Motor neuron (in vitro differentiated cells): ENCODE results near the gene FAM174C. TPM values are rescaled to one million over a fixed set of nuclear protein-coding genes. Genes with fewer than 3 reads are reported as not detected.
A peak's percentile ranks its signal among the peaks of the same experiment; 100 is the strongest.

Experiments used
- ATAC-seq, 8 experiments: fragments of 200-7000 bp; cut with Tn5 transposase; replicated peaks in 6 of 8; 2 replicates each; pipeline ENCODE4 v1.8.0; 2021; ENCODE audit warnings: mild to moderate bottlenecking in 8 of 8, moderate library complexity in 8 of 8
- H3K27ac ChIP-seq, 2 donors: fragments of 250-450 bp; sonication (Bioruptor Pico); 2 replicates each; pipeline ENCODE4 v1.9.0; 2021; ENCODE audit warnings: antibody characterized with exemption in 2 of 2, mild to moderate bottlenecking in 2 of 2, moderate library complexity in 1 of 2
- H3K4me1 ChIP-seq, 2 donors: fragments of 250-450 bp; sonication (Bioruptor Pico); replicated peaks in 1 of 2; 2 replicates each; pipeline ENCODE4 v1.6.1; 2021; ENCODE audit warnings: antibody characterized with exemption in 2 of 2, mild to moderate bottlenecking in 2 of 2, moderate library complexity in 1 of 2
- H3K4me3 ChIP-seq, 5 donors: fragments of 250-450 bp; sonication (Bioruptor Pico); 2 replicates each; pipeline ENCODE4 v1.9.0; 2021; ENCODE audit warnings: antibody characterized with exemption in 5 of 5, mild to moderate bottlenecking in 5 of 5, moderate library complexity in 4 of 5
- WGBS, 10 experiments: fragments of 450-650 bp; shearing (Covaris generic); methylation state at CpG; one replicate each; pipeline ENCODE4 v1.0.0; 2022; 5-methylcytosine and 5-hydroxymethylcytosine counted together
- in situ Hi-C, 9 experiments: fragments of 400-800 bp; cut with MboI; loops; one replicate each; pipeline ENCODE4 v1.15.0; 2021; ENCODE audit warnings: low sequenced_read_pairs in 9 of 9, low pct_unique_long_range_greater_than_20kb in 2 of 9; ENCODE audit not compliant: unreplicated experiment in 9 of 9
- total RNA-seq, 8 experiments: library from RNA; unstranded; fragments of 300-600 nt; gene quantifications; 2 replicates each; pipeline versions ENCODE4 v1.2.3 to v1.2.4, GENCODE V29; 2022

The FAM174C gene
- total RNA-seq, 8 experiments from 2014 or later = 14.2 to 88.9 (median 25.3) TPM

DNA sequence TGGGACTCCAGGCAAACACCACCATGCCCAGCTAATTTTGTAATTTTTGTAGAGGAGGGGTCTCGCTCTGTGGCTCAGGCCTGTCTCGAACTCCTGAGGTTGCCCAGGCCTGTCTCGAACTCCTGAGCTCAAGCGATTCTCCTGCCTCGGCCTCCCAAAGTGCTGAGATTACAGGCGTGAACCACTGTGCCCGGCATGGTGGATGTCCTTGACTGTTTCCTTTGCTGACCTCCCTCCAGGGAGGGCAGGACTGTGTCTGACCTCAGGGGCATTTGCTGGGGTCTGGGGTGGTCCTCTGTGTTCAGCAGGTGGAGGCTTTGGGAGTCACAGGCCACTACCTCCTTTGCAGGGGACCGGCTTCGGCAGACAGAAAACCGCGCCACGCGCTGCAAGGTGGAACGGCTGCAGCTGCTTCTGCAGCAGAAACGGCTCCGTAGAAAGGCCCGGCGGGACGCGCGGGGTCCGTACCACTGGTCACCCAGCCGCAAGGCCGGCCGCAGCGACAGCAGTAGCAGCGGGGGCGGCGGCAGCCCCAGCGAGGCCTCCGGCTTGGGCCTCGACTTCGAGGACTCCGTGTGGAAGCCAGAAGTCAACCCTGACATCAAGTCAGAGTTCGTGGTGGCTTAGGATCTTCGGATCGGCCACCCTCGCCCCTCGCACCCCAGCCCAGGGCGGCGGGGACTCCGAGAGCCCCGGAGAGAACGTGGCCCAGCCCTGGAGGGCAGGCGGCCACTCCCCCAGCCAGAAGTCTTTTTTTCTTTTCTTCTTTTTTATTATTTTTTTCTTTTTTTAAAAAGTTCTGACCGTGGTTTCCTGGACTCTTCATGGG is 18.5 kb upstream of the FAM174C start:
- no peak for ATAC-seq
- 14 to 100% (median 89%) methylated on average over 1 to 21 of the region's 46 CpGs for WGBS, 10 experiments
- Histone ChIP-seq H3K27ac (no peak overlapping the region), H3K4me3 (no peak overlapping the region), H3K4me1 (peaks cover 38 to 44% of the 10 kb centered on the region in 2 donors)
- in situ Hi-C loops = no loop called here

DNA sequence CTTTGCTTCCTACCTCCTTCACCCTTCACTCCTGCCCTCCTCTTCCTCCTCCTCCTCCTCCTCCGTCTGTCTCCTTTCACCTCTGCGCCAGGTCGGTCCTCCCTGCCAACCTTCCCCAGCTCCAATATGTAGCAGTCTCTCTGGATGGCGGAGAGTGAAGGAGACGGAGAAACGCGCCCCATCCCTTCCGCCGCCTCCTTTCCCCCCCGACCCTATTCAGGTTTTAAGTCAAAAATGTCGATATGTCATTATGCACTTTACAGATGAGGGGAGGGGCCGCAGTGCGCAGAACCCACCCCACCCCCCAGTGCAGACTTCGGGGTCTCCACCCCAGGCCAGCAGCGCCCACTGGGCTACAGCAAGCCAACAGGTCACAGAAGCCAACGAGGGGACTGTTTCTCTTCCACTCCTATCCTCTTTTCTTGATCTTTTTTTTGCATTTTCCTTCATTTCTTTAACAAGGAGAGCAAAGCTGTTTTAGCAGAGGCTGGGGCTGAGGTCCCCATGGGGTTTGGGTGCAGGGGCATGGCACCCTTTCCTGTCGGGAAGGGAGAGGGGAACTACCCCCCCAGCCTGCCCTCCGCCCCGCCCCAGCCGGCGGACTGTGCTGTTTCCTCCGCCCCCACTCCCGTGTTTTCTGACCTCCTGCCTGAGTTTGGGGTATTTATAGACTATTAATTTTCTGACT is 17.7 kb upstream of the FAM174C start:
- in situ Hi-C loops = no loop called here
- ATAC-seq = no peak
- WGBS, 10 experiments = 54 to 90% (median 84%) methylated on average over 2 to 10 of the region's 23 CpGs; no CpG with 5 or more reads in 5 of the 10 experiments
- no peak overlapping the region for H3K4me3 ChIP-seq
- H3K4me1 ChIP-seq = peaks cover 38 to 49% of the 10 kb centered on the region in 2 donors
- peak overlapping the region in 1 of 2 donors; percentile 22 for H3K27ac ChIP-seq

DNA sequence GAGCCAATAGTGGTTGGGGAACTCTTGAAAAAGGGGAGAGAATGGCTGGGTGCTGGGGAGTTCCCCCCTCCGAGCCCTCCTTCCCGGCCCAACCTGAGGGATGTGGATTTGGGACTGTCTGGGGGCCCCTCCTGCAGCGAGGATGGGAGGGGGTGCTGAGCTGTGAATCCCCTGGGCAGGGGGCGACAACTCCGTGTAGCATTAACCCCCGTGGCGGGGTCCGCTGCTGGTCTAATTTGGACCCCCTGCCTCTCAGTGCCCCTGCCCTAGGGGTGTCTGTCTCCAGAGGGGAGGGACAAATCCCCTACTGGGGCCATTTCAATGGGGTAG is 17.2 kb upstream of the FAM174C start:
- no peak for ATAC-seq
- H3K4me1 ChIP-seq = peaks cover 36 to 49% of the 10 kb centered on the region in 2 donors
- H3K4me3 ChIP-seq = no peak overlapping the region
- 46% methylated on average over 3 of the region's 8 CpGs; no CpG with 5 or more reads in 9 of the 10 experiments for WGBS, 10 experiments
- H3K27ac ChIP-seq = no peak overlapping the region
- in situ Hi-C loops = no loop called here

DNA sequence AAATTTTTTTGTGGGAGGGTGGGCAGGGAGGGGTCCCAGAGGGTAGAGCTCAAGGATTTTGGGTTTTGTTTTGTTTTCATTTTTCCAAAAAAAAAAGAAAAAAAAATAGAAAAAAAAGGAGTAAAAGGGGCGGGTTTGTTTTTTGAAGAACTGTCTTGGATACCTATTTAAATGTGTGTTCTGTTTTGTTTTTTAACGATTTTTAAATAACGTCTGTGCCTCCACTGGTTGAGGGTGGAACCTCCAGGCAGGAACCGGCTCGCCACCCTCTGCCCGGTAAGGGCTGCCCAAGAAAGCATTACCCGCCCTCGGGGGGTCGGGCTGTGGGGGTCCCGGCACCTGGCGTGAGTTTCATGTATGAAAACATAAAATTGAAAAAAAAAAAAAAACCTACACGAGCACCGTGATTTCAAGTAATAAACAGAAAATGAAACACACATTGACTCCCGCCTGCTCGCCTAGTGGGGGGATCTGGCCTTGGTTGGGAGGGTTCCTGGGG is 16.6 kb upstream of the FAM174C start:
- in situ Hi-C loops = no loop called here
- Histone ChIP-seq H3K27ac (peak overlapping the region; percentile 46 to 77), H3K4me1 (peaks cover 31 to 45% of the 10 kb centered on the region in 2 donors), H3K4me3 (no peak overlapping the region)
- 4 to 100% (median 50%) methylated on average over 1 to 9 of the region's 15 CpGs for WGBS, 10 experiments
- no peak for ATAC-seq

DNA sequence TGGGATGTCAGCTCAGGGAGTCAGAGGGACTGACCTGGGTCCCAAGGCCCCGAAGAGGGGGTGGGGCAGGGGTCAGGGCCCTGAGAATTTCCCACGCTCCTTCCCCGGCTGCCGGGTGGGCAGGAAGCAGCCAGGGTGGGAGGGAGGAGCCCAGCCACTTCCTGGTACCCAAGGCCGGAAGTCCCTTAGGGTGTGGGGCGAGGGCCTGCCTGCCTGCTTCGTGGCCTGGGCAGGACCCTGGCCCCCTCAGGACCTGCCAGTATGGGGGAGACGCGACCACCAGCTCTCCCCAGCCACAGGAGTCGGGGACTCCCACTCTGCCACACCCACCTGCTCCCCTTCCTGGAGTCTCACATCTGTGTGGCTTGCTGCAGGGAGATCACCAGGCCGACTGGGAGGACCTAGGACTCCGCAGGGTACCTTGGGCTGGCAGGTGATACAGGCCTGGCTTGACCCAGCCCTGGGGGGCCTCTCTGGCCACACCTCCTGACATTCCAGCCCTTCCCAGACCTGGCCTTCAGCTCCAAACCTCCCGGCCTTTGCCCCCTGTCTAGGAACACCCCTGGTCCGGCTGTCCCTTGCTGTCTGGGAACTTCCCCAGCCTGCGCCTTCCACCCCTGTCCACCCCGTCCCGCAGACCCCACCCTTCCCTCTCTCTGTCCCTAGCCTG is 16.0 kb upstream of the FAM174C start:
- 13 to 83% (median 20%) methylated on average over 1 to 3 of the region's 17 CpGs; no CpG with 5 or more reads in 7 of the 10 experiments for WGBS, 10 experiments
- in situ Hi-C loops = no loop called here
- H3K4me3 ChIP-seq = no peak overlapping the region
- peaks cover 31 to 44% of the 10 kb centered on the region in 2 donors for H3K4me1 ChIP-seq
- H3K27ac ChIP-seq = peak overlapping the region; percentile 46 to 77
- peak in 3 of 8 experiments; percentile 5 to 9 (median 7) for ATAC-seq

DNA sequence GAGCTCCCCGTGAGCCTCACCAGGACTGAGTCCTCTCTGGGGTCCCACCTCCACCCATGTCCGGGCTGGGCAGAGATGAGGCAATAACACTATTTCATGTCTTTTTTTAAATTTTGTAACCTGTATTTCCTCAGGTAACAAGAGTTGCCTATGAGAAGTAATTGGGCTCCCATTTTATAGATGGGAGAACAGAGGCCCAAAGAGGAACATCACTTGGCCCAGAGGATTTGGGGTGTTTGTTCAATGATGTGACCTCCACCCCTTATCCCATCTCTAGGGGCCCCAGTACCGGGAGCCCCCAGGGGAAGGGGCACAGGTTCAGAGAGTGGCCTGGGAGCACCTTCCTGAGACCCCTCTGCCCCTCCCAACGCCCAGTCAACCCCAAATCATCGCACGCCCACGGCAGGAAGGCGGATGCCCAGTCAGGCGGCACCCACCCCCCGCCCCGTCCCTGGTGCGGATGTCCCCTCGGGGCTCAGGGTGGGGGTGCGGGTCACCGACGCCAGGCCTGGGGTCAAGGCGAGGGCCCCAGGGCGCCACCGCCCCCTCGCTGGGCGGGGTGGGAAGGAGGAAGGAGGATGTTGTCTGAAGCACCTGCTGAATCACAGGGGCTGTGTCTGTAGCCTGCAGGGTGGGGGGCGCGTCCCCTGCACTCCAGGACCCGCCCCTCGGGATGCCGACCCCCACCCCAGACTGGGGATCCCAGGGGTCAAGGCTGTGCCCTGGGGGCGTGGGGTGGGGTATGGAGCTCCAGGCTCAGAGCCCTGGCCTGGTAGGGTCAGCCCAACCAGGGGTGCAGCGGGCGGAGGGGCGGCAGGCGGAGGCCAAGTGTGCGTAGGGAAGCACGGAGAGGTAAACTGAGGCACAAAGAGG is 15.2 kb upstream of the FAM174C start:
- Histone ChIP-seq H3K4me1 (peaks cover 39 to 51% of the 10 kb centered on the region in 2 donors), H3K27ac (peak overlapping the region; percentile 51 to 80), H3K4me3 (peak overlapping the region; percentile 4 to 15 (median 7))
- ATAC-seq = peak in 7 of 8 experiments; percentile 2 to 28 (median 15)
- WGBS, 10 experiments = 33 to 100% methylated on average over 1 of the region's 33 CpGs; no CpG with 5 or more reads in 8 of the 10 experiments
- in situ Hi-C loops = no loop called here

DNA sequence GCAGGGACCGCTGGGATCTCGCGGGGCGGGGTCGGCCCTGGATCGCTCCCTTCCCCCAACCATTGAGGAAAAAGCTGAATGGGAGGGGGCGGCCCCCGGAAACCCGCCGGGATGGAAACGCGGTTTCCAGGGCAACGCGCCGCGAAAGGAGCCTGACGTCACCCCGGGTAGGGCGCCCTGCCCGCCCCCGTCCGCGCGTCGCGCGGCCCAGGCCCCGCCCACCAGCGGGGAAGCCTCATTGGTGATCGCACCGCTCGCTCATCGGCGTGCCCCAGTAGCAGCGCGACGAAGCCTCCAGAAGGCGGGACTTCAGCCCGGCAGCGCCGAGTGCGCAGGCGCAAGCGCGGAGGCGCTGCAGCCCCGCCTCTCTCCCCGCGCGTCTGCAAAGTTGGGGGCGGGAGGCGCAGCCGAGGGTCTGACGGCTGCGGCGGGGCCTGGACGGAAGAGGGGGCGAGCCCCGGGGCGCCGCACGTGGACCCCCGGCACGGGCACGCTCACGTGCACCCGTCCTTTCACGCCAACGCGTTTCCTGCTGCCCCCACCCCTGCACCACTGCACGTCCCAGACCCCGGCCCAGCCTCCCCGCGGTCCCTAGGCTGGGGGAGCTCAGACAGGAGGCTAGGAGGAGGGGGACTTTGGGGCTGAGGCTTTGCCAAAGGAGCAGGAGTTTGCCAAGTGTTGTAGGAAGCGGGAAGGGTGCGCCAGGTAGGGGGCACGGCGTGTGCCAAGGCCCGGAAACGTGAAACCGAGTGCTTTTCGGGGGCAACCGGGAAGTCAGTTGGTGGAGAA is 14.4 kb upstream of the FAM174C start:
- Histone ChIP-seq H3K27ac (peak overlapping the region; percentile 81 to 82), H3K4me1 (peaks cover 47 to 60% of the 10 kb centered on the region in 2 donors), H3K4me3 (peak overlapping the region; percentile 42 to 61 (median 51))
- 7% methylated on average over 6 of the region's 83 CpGs; no CpG with 5 or more reads in 9 of the 10 experiments for WGBS, 10 experiments
- peak; percentile 9 to 81 (median 75) for ATAC-seq
- in situ Hi-C loops = no loop called here

DNA sequence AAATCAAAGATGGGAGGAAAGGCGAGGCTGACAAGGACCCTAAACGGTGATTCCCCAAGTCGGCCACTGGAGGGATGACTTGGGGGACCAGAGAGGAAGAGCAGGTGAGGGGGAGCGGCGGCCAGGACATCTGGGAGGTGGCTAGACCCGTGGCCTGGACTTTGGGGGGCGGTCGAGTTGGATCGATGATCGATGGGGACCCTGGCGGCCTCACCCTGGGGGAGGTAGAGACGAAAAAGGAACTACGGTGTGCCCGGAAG is 13.9 kb upstream of the FAM174C start:
- H3K4me3 ChIP-seq = peak overlapping the region; percentile 42 to 61 (median 51)
- in situ Hi-C loops = no loop called here
- peaks cover 52 to 64% of the 10 kb centered on the region in 2 donors for H3K4me1 ChIP-seq
- no peak for ATAC-seq
- peak overlapping the region; percentile 81 to 82 for H3K27ac ChIP-seq
- WGBS, 10 experiments = 0 to 29% (median 7%) methylated on average over 1 to 7 of the region's 14 CpGs; no CpG with 5 or more reads in 5 of the 10 experiments

DNA sequence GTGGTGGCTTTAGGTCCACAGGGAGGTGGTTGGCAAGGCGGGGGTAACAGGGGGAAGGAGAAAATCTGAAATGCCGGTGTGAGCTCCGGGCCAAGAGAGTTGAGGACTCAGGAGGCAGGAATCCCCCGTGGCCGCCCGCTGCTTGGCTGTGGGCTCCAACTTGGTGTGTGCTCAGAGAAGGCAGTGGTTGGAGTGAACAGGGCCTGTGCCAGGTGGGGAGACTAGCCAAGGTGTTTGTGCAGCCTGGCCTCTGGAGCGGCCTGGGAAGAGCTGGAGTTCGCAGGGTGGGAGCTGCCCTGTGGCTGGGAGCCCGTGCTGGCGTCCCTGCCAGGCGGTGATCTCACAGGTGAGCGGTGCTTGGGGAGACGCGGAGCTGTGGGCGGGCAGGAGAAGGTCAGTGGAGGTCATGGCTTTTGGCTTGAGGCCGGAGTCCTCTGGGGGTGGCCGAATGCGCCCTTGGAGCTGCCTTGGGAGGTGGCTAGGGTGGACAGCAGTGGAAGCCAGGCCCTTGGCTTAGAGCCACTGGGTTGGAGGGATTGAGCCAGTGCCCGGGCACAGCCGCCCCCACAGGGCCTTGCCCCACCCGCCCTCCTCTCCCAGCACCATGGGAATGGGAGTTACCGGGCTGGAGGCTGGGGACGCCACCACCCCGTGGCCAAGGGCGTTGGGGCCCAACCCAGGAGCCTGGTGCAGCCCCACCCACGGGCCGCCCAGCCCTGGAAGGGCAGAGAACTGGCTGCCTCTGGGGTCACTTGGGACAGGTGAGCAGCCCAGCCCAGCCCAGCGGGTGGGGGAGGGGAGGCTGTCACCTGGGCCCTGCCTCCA is 13.3 kb upstream of the FAM174C start:
- 0 to 83% (median 34%) methylated on average over 1 to 9 of the region's 28 CpGs; no CpG with 5 or more reads in 4 of the 10 experiments for WGBS, 10 experiments
- Histone ChIP-seq H3K27ac (peak overlapping the region; percentile 81 to 82), H3K4me1 (peaks cover 52 to 69% of the 10 kb centered on the region in 2 donors), H3K4me3 (peak overlapping the region; percentile 42 to 61 (median 51))
- no peak for ATAC-seq
- in situ Hi-C loops = no loop called here

DNA sequence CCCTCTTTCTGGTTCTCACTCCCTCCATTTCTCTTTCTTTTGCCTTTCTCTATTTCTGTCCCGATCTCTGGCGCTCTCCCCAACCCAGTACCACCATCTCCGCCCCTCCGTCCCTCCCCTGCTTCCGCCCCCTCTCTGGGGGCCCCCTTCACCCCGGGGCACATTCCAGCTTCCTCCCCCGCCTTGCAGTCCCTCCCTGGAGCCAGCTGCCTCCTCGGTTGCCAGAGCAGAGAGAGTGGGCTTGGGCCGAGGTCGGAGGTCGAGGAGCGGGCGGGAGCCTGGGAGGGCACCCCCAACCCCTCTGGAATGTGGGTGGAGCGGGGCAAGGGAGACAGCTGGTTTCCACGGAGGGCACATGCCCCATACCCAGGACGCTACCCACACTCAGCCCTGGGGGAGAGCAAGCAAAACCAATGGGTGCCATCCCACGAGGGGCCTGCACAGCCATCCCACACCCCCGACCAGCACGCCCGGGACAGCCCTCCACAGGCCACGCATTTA is 12.7 kb upstream of the FAM174C start:
- H3K27ac ChIP-seq = peak overlapping the region in 1 of 2 donors; percentile 15
- ATAC-seq = no peak
- no CpG with 5 or more reads among the region's 21 CpGs for WGBS, 10 experiments

DNA sequence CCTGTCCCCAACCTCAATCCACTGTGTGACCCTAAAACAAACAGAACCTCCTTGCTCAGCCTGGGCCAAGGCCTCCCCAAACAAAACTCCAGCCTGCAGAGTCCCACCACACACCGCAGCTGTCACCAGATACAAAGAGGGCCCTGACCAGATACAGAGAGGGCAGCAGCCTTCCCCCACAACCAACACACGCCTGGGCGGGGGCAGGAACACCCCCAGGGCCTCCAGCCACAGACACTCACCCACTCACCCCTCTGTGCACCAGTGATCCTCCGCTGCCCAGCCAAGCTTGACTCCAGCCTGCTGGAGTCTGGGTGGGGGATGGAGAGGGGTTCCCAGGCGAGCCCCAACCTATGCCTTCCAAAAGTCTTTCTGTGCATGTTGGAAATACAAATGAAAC is 12.1 kb upstream of the FAM174C start:
- Histone ChIP-seq H3K4me1 (peaks cover 64 to 75% of the 10 kb centered on the region in 2 donors), H3K4me3 (no peak overlapping the region), H3K27ac (no peak overlapping the region)
- in situ Hi-C loops = no loop called here
- ATAC-seq = no peak
- WGBS, 10 experiments = 100% methylated on average over 1 of the region's 5 CpGs; no CpG with 5 or more reads in 9 of the 10 experiments

More for the DNA sequence above, 12.7 kb upstream of the FAM174C start:
- H3K4me1 ChIP-seq = peaks cover 59 to 74% of the 10 kb centered on the region in 2 donors
- H3K4me3 ChIP-seq = peak overlapping the region in 2 of 5 donors; percentile 51 to 61
- in situ Hi-C loops = no loop called here
